MCF 10A (cell line): ENCODE results near the gene CYP2C8. TPM values are rescaled to one million over a fixed set of nuclear protein-coding genes. Genes with fewer than 3 reads are reported as not detected.

Experiments used
- BruUV-seq: library from RNA; stranded (reverse); fragments of 400-500 nt; replicated peaks from 2 replicates; lab custom pipeline; 2021; lab: Mats Ljungman, UMichigan
- CTCF ChIA-PET: fragments of 300-600 bp; sonication (Branson Sonifier 250); formaldehyde crosslinking; extraction: SDS; loops from one replicate; lab custom pipeline; 2021; ENCODE audit warnings: antibody characterized with exemption, inconsistent platforms; lab: Yijun Ruan, JAX
- POLR2A ChIA-PET: fragments of 300-600, 350-650 bp; sonication (Branson Sonifier 250); formaldehyde crosslinking; extraction: SDS; loops from one replicate; lab custom pipeline; 2020; ENCODE audit warnings: antibody characterized with exemption, inconsistent platforms; lab: Yijun Ruan, JAX
- DNase-seq: peaks from one replicate; pipeline ENCODE4 v3.0.0-alpha.2; 2018; ENCODE audit not compliant: unreplicated experiment
- H3K27ac Mint-ChIP-seq: one replicate; pipeline ENCODE4 v1.8.0; 2022; ENCODE audit warnings: mild to moderate bottlenecking, low read depth, mixed read lengths; ENCODE audit not compliant: unreplicated experiment
- H3K27me3 Mint-ChIP-seq: one replicate; pipeline ENCODE4 v1.8.0; 2022; ENCODE audit warnings: mixed read lengths; ENCODE audit not compliant: insufficient read depth, unreplicated experiment
- H3K36me3 Mint-ChIP-seq: one replicate; pipeline ENCODE4 v1.8.0; 2022; ENCODE audit warnings: mild to moderate bottlenecking, moderate library complexity, mixed read lengths; ENCODE audit not compliant: insufficient read depth, unreplicated experiment
- H3K4me1 Mint-ChIP-seq: one replicate; pipeline ENCODE4 v1.8.0; 2022; ENCODE audit warnings: mixed read lengths; ENCODE audit not compliant: insufficient read depth, unreplicated experiment
- H3K4me3 Mint-ChIP-seq: one replicate; pipeline ENCODE4 v1.8.0; 2022; ENCODE audit warnings: mild to moderate bottlenecking, moderate library complexity, mixed read lengths; ENCODE audit not compliant: unreplicated experiment
- H3K9me3 Mint-ChIP-seq: one replicate; pipeline ENCODE4 v1.8.0; 2022; ENCODE audit warnings: mixed read lengths; ENCODE audit not compliant: unreplicated experiment
- CTCF ChIP-seq: fragments of 200-600 bp; IDR thresholded peaks from one replicate; pipeline ENCODE4 v1.8.0; 2022; ENCODE audit warnings: antibody characterized with exemption, mild to moderate bottlenecking; ENCODE audit not compliant: unreplicated experiment
- intact Hi-C: fragments of 100-400 bp; cut with micrococcal nuclease; formaldehyde crosslinking; loops from 2 replicates; pipeline ENCODE4 v1.14.1; 2022
- total RNA-seq: library from RNA; stranded (reverse); gene quantifications from 2 replicates; pipeline ENCODE4 v1.2.3, GENCODE V29; 2022

Gene CYP2C8
- total RNA-seq, 1 experiment from 2014 or later = not detected

GRCh38 chr10:95035332-95036295 lies 33.7 kb downstream of the CYP2C8 start:
- CTCF ChIA-PET = interaction anchor here (0.6 to 1.7 kb wide), 2 partner anchors 12 to 531 kb away, joined by 3 to 7 read pairs; no protein-coding TSS in a partner anchor
- no peak for DNase-seq
- Mint-ChIP-seq H3K4me3 (no peak overlapping the region), H3K4me1 (peaks cover 6% of the 10 kb centered on the region), H3K27me3 (peaks cover 32% of the 10 kb centered on the region), H3K36me3 (no peaks in the 10 kb centered on the region), H3K27ac (no peak overlapping the region), H3K9me3 (no peaks in the 10 kb centered on the region)
- BruUV-seq = no TSS peak
- intact Hi-C loops = no loop called here
- TF ChIP-seq CTCF = no peak
- POLR2A ChIA-PET = no interaction called here

GRCh38 chr10:95034401-95034800 lies 34.9 kb downstream of the CYP2C8 start:
- Mint-ChIP-seq H3K27ac (no peak overlapping the region), H3K4me3 (no peak overlapping the region), H3K9me3 (no peaks in the 10 kb centered on the region), H3K36me3 (no peaks in the 10 kb centered on the region), H3K27me3 (peaks cover 45% of the 10 kb centered on the region), H3K4me1 (peaks cover 6% of the 10 kb centered on the region)
- CTCF ChIA-PET = interaction anchor here (1.7 kb wide), 1 partner anchor 13 kb away, joined by 7 read pairs; no protein-coding TSS in a partner anchor
- intact Hi-C loops = no loop called here
- DNase-seq = no peak
- POLR2A ChIA-PET = no interaction called here
- TF ChIP-seq CTCF = no peak
- BruUV-seq = no TSS peak

- intact Hi-C loops = no loop called here
- H3K4me3 Mint-ChIP-seq = no peak overlapping the region
- ChIA-PET CTCF (no interaction called here), POLR2A (no interaction called here)
- TF ChIP-seq CTCF = no peak
- H3K27ac Mint-ChIP-seq = no peak overlapping the region
- no TSS peak for BruUV-seq
- H3K27me3 Mint-ChIP-seq = peaks cover 36% of the 10 kb centered on the region
- peaks cover 6% of the 10 kb centered on the region for H3K4me1 Mint-ChIP-seq
- no peaks in the 10 kb centered on the region for H3K36me3 Mint-ChIP-seq
- H3K9me3 Mint-ChIP-seq = no peaks in the 10 kb centered on the region
- DNase-seq = no peak
These were observed 37.6 kb downstream of the CYP2C8 start for GRCh38 chr10:95031656-95032055.

GRCh38 chr10:95026461-95026860 lies 42.8 kb downstream of the CYP2C8 start:
- peaks cover 34% of the 10 kb centered on the region for H3K27me3 Mint-ChIP-seq
- TF ChIP-seq CTCF = no peak
- ChIA-PET POLR2A (no interaction called here), CTCF (interaction anchor here (0.5 to 0.8 kb wide), 3 partner anchors 157 to 668 kb away, joined by 3 to 4 read pairs (median 4); no protein-coding TSS in a partner anchor)
- intact Hi-C loops = no loop called here
- no TSS peak for BruUV-seq
- no peak for DNase-seq
- H3K9me3 Mint-ChIP-seq = peaks cover 7% of the 10 kb centered on the region
- no peaks in the 10 kb centered on the region for H3K36me3 Mint-ChIP-seq
- H3K4me1 Mint-ChIP-seq = no peaks in the 10 kb centered on the region
- no peak overlapping the region for H3K27ac Mint-ChIP-seq
- H3K4me3 Mint-ChIP-seq = no peak overlapping the region
